ENCODE results near the gene PYY. TPM values are rescaled to one million over a fixed set of nuclear protein-coding genes. Genes with fewer than 3 reads are reported as not detected.
"Not testable (repeated sequence)": the region's sequence is repeated elsewhere in the genome, so short reads cannot be mapped to it uniquely, and the experiment has no call there.

The PYY gene
- total RNA-seq, 1 donor from 2014 or later, result not detected

GRCh38 chr17:43999024-43999423 lies 45.3 kb upstream of the PYY start:
- peaks cover 3% of the 10 kb centered on the region for H3K27me3 Mint-ChIP-seq (ENCODE audit: unreplicated experiment)
- H3K4me3 Mint-ChIP-seq (ENCODE audit: unreplicated experiment), result no peak overlapping the region
- H3K4me1 Mint-ChIP-seq (ENCODE audit: unreplicated experiment), result peaks cover 4% of the 10 kb centered on the region
- no peak for DNase-seq (ENCODE audit: extremely low spot score, unreplicated experiment)
- H3K27ac Mint-ChIP-seq (ENCODE audit: unreplicated experiment), result no peak overlapping the region
- no peaks in the 10 kb centered on the region for H3K9me3 Mint-ChIP-seq (ENCODE audit: unreplicated experiment)
- TF ChIP-seq CTCF (IDR thresholded peaks at IDR 0.05), result no peak
- H3K36me3 Mint-ChIP-seq (ENCODE audit: unreplicated experiment), result no peaks in the 10 kb centered on the region

- Mint-ChIP-seq H3K4me1 (ENCODE audit: unreplicated experiment) (peaks cover 4% of the 10 kb centered on the region), H3K9me3 (ENCODE audit: unreplicated experiment) (no peaks in the 10 kb centered on the region), H3K27me3 (ENCODE audit: unreplicated experiment) (peaks cover 3% of the 10 kb centered on the region), H3K36me3 (ENCODE audit: unreplicated experiment) (no peaks in the 10 kb centered on the region), H3K27ac (ENCODE audit: unreplicated experiment) (peak overlapping the region; percentile 9), H3K4me3 (ENCODE audit: unreplicated experiment) (no peak overlapping the region)
- TF ChIP-seq CTCF (IDR thresholded peaks at IDR 0.05), result no peak
- DNase-seq (ENCODE audit: extremely low spot score, unreplicated experiment), result no peak
These were observed 44.8 kb upstream of the PYY start for GRCh38 chr17:43998552-43998951.

GRCh38 chr17:43997180-43997579 lies 43.4 kb upstream of the PYY start:
- H3K27ac Mint-ChIP-seq (ENCODE audit: unreplicated experiment); DNase-seq (ENCODE audit: extremely low spot score, unreplicated experiment); H3K27me3 Mint-ChIP-seq (ENCODE audit: unreplicated experiment); H3K4me1 Mint-ChIP-seq (ENCODE audit: unreplicated experiment); H3K9me3 Mint-ChIP-seq (ENCODE audit: unreplicated experiment); H3K36me3 Mint-ChIP-seq (ENCODE audit: unreplicated experiment); H3K4me3 Mint-ChIP-seq (ENCODE audit: unreplicated experiment): not testable (repeated sequence)

- H3K4me3 Mint-ChIP-seq (ENCODE audit: unreplicated experiment), result no peak overlapping the region
- DNase-seq (ENCODE audit: extremely low spot score, unreplicated experiment), result no peak
- H3K9me3 Mint-ChIP-seq (ENCODE audit: unreplicated experiment), result no peaks in the 10 kb centered on the region
- H3K27me3 Mint-ChIP-seq (ENCODE audit: unreplicated experiment), result peaks cover 3% of the 10 kb centered on the region
- TF ChIP-seq CTCF (IDR thresholded peaks at IDR 0.05), result no peak
- no peaks in the 10 kb centered on the region for H3K36me3 Mint-ChIP-seq (ENCODE audit: unreplicated experiment)
- no peak overlapping the region for H3K27ac Mint-ChIP-seq (ENCODE audit: unreplicated experiment)
- peaks cover 4% of the 10 kb centered on the region for H3K4me1 Mint-ChIP-seq (ENCODE audit: unreplicated experiment)
These were observed 41.4 kb upstream of the PYY start for GRCh38 chr17:43995150-43995471.

- Mint-ChIP-seq H3K36me3 (ENCODE audit: unreplicated experiment) (no peaks in the 10 kb centered on the region), H3K4me3 (ENCODE audit: unreplicated experiment) (no peak overlapping the region), H3K27ac (ENCODE audit: unreplicated experiment) (no peak overlapping the region), H3K27me3 (ENCODE audit: unreplicated experiment) (peaks cover 3% of the 10 kb centered on the region), H3K4me1 (ENCODE audit: unreplicated experiment) (peaks cover 4% of the 10 kb centered on the region), H3K9me3 (ENCODE audit: unreplicated experiment) (no peaks in the 10 kb centered on the region)
- peak; percentile 90 for TF ChIP-seq CTCF (IDR thresholded peaks at IDR 0.05)
- DNase-seq (ENCODE audit: extremely low spot score, unreplicated experiment), result no peak
These were observed 40.8 kb upstream of the PYY start for GRCh38 chr17:43994272-43995149.

Data from osteocyte (in vitro differentiated cells).